ENCODE results near the gene FRYL.

DNA sequence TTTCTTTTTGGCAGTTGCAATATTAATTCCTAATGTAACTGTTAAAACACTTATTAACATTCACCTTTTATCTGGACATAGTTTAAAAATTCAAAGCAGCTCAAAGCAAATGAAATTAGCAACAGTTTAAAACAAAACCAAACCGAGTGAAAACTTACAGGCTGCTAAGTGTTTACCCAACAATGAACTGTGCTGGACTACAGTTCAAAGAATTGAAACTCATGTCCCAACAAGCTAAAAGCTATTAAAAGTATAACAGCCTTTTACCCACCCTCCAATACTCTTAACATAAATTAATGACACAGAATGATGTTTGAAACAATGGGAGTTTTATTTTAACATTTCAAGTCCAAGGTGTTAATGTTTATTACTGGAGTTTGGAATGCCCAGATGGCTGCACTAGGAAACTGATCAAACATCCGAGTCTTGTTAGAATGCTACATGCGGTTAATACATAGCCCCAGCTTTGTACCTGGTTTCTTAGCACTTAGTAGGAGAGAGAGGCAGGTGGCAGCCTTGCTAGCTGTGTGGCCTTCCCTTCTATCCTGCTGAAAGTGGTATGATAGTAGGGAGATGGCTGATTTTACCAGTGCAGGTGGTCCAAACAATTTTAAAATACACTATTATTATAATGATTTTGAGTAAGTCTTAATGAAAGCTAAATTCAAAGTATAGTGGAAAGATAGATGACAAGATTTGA, 21.1 kb upstream of the FRYL start:
- TF ChIP-seq, protein P1, sequence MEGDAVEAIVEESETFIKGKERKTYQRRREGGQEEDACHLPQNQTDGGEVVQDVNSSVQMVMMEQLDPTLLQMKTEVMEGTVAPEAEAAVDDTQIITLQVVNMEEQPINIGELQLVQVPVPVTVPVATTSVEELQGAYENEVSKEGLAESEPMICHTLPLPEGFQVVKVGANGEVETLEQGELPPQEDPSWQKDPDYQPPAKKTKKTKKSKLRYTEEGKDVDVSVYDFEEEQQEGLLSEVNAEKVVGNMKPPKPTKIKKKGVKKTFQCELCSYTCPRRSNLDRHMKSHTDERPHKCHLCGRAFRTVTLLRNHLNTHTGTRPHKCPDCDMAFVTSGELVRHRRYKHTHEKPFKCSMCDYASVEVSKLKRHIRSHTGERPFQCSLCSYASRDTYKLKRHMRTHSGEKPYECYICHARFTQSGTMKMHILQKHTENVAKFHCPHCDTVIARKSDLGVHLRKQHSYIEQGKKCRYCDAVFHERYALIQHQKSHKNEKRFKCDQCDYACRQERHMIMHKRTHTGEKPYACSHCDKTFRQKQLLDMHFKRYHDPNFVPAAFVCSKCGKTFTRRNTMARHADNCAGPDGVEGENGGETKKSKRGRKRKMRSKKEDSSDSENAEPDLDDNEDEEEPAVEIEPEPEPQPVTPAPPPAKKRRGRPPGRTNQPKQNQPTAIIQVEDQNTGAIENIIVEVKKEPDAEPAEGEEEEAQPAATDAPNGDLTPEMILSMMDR (IDR thresholded peaks at IDR 0.05; ENCODE audit: low read length): no peak
- no peak for TF ChIP-seq EZH2 (IDR thresholded peaks at IDR 0.05; ENCODE audit: borderline replicate concordance, low read length)

Data from OCI-LY1 (cell line).